Neural crest cell (in vitro differentiated cells): ENCODE data around the gene DDRGK1. TPM values are rescaled to one million over a fixed set of nuclear protein-coding genes. Genes with fewer than 3 reads are reported as not detected.

Source experiments
- DNase-seq: peaks from one replicate; pipeline ENCODE4 v3.0.0; 2021; ENCODE audit warnings: low read depth, mixed read lengths, low spot score
- H3K27ac Mint-ChIP-seq: one replicate; pipeline ENCODE4 v1.8.0; 2021; ENCODE audit warnings: mild to moderate bottlenecking, mixed read lengths; ENCODE audit not compliant: unreplicated experiment
- H3K27me3 Mint-ChIP-seq: 2 replicates; pipeline ENCODE4 v1.8.0; 2021; ENCODE audit warnings: low read depth, mild to moderate bottlenecking, mixed read lengths
- H3K36me3 Mint-ChIP-seq: 2 replicates; pipeline ENCODE4 v1.8.0; 2021; ENCODE audit warnings: low read depth, mild to moderate bottlenecking, mixed read lengths
- H3K4me1 Mint-ChIP-seq: 2 replicates; pipeline ENCODE4 v1.8.0; 2021; ENCODE audit warnings: mixed read lengths
- H3K4me3 Mint-ChIP-seq: one replicate; pipeline ENCODE4 v1.8.0; 2021; ENCODE audit warnings: mild to moderate bottlenecking, mixed read lengths
- H3K9me3 Mint-ChIP-seq: 2 replicates; pipeline ENCODE4 v1.8.0; 2021; ENCODE audit warnings: mixed read lengths
- total RNA-seq: library from RNA; stranded (reverse); gene quantifications from 2 replicates; pipeline ENCODE4 v1.2.1, GENCODE V29; 2021
- TF ChIP-seq, protein P1 (sequence below): fragments of 200-600 bp; sonication (generic); conservative IDR thresholded peaks from 2 replicates; pipeline ENCODE4 v1.5.0; 2021; ENCODE audit warnings: antibody characterized with exemption, mild to moderate bottlenecking

Gene DDRGK1
- total RNA-seq, 1 donor from 2014 or later = 57.2 TPM

DNA sequence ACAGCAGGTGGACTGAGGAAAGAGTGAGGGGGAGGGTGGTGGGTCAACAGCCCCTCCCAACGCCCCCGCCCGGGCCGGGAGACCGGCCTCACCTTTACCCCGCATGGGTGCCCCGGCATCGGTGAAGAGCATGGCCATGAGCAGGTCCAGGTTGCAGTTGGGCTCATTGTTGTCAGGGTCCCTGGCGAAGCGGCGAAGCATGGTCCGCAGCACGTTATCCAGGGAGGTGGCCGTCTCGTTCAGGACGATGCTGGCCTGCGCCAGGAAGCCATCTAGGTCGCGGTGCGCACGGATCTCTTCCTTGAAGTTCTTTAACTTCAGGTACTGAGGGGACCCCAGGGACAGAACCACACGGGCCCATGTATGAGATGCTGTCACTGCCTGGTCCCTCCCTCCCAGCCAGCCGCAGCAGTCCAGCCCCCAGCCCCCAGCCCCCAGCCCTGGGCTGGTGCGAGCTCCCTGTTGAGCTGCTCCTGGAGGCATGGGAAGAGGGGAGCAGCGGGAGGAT lies 29.6 kb upstream of the DDRGK1 start:
- Mint-ChIP-seq H3K4me3 (no peak overlapping the region), H3K36me3 (no peaks in the 10 kb centered on the region), H3K27ac (no peak overlapping the region), H3K27me3 (peaks cover 46% of the 10 kb centered on the region), H3K4me1 (no peaks in the 10 kb centered on the region), H3K9me3 (no peaks in the 10 kb centered on the region)
- TF ChIP-seq, protein P1, sequence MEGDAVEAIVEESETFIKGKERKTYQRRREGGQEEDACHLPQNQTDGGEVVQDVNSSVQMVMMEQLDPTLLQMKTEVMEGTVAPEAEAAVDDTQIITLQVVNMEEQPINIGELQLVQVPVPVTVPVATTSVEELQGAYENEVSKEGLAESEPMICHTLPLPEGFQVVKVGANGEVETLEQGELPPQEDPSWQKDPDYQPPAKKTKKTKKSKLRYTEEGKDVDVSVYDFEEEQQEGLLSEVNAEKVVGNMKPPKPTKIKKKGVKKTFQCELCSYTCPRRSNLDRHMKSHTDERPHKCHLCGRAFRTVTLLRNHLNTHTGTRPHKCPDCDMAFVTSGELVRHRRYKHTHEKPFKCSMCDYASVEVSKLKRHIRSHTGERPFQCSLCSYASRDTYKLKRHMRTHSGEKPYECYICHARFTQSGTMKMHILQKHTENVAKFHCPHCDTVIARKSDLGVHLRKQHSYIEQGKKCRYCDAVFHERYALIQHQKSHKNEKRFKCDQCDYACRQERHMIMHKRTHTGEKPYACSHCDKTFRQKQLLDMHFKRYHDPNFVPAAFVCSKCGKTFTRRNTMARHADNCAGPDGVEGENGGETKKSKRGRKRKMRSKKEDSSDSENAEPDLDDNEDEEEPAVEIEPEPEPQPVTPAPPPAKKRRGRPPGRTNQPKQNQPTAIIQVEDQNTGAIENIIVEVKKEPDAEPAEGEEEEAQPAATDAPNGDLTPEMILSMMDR = no peak
- no peak for DNase-seq

DNA sequence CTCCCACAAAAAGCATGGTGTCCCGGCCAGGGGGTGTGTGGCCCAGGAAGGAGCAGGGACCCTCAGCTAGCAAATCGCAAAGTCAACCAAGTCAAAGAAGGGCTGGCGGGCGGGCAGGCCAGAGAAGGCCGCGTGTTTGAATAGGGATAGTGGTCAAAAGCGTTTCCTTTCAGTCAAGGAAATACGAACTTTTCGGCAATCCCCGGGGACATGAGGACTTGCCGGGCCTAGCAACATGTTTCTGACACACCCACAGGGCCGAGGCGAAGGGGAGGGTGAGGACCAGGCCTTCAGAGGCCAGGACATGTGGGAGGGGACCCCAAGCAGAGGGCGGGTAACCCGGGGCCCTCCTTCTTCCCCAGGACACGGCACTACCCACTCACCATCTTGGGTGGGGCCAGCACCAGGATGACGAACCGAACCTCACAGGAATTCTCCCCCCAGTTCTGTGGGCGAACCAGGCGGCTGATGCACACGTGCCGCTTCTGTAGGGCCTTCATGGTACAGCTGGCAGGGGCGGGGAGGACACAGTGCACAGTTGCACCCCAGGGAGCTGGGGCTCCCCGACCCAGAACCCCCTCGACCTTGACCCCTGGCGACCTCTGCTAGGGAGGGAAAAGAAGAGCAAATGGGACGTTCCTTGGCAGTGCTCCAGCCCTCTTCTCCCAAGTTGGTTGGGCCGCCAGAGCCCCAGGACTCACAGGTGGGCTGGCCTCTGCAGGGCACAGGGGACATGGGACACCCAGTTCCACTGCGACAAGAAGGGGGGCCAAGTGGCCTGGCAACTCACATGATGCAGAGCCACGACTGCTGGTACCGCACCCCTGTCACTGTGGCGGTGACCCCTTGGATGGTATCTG lies 28.9 kb upstream of the DDRGK1 start:
- Mint-ChIP-seq H3K4me1 (no peaks in the 10 kb centered on the region), H3K9me3 (no peaks in the 10 kb centered on the region), H3K27me3 (peaks cover 42% of the 10 kb centered on the region), H3K27ac (no peak overlapping the region), H3K36me3 (no peaks in the 10 kb centered on the region), H3K4me3 (no peak overlapping the region)
- TF ChIP-seq, protein P1 = no peak
- DNase-seq = no peak

GRCh38 chr20:3231889-3232588 lies 27.6 kb upstream of the DDRGK1 start:
- Mint-ChIP-seq H3K36me3 (no peaks in the 10 kb centered on the region), H3K27ac (no peak overlapping the region), H3K4me1 (no peaks in the 10 kb centered on the region), H3K9me3 (no peaks in the 10 kb centered on the region), H3K27me3 (peaks cover 29% of the 10 kb centered on the region), H3K4me3 (no peak overlapping the region)
- TF ChIP-seq, protein P1 = no peak
- no peak for DNase-seq

GRCh38 chr20:3231116-3231515 lies 26.6 kb upstream of the DDRGK1 start:
- TF ChIP-seq, protein P1 = no peak
- DNase-seq = no peak
- Mint-ChIP-seq H3K27ac (no peak overlapping the region), H3K4me1 (no peaks in the 10 kb centered on the region), H3K36me3 (no peaks in the 10 kb centered on the region), H3K9me3 (no peaks in the 10 kb centered on the region), H3K4me3 (no peak overlapping the region), H3K27me3 (peaks cover 20% of the 10 kb centered on the region)

GRCh38 chr20:3229798-3230197 lies 25.3 kb upstream of the DDRGK1 start:
- Mint-ChIP-seq H3K36me3 (no peaks in the 10 kb centered on the region), H3K27me3 (peaks cover 7% of the 10 kb centered on the region), H3K27ac (no peak overlapping the region), H3K9me3 (no peaks in the 10 kb centered on the region), H3K4me1 (no peaks in the 10 kb centered on the region), H3K4me3 (no peak overlapping the region)
- DNase-seq = no peak
- TF ChIP-seq, protein P1 = no peak
